Hindlimb muscle (tissue), 1 donor: ENCODE results near the gene POLR3A. TPM values are rescaled to one million over a fixed set of nuclear protein-coding genes. Genes with fewer than 3 reads are reported as not detected.

Source experiments
- DNase-seq: peaks from one replicate; pipeline ENCODE4 v3.0.0-alpha.2; 2013
- polyA plus RNA-seq: library from polyadenylated mRNA; unstranded; fragments of 120-200 nt; gene quantifications from one replicate; pipeline ENCODE4 v1.2.1, GENCODE V29; 2013; ENCODE audit not compliant: insufficient read length

Gene POLR3A
- polyA plus RNA-seq, 1 donor = 15.5 TPM

DNA sequence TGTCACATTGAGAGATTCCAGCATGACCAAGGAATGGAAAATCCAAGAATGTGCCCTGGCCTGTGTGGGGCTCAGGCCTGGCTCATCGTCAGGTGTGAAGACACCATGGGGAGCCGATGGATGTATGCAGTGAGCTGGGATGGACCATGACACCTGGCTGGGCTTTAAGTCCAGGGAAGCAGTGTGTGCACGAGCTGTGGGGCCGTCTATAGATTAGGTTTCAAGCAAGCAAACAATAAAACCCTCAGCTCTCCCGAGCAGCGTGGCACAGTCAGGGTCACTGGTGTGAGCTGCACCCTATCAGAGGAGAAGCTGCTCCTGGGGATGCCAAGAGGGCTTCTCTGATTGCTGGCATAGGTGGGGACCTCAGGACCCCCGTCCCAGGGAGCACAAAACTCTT, 52.3 kb downstream of the POLR3A start:
- no peak for DNase-seq

DNA sequence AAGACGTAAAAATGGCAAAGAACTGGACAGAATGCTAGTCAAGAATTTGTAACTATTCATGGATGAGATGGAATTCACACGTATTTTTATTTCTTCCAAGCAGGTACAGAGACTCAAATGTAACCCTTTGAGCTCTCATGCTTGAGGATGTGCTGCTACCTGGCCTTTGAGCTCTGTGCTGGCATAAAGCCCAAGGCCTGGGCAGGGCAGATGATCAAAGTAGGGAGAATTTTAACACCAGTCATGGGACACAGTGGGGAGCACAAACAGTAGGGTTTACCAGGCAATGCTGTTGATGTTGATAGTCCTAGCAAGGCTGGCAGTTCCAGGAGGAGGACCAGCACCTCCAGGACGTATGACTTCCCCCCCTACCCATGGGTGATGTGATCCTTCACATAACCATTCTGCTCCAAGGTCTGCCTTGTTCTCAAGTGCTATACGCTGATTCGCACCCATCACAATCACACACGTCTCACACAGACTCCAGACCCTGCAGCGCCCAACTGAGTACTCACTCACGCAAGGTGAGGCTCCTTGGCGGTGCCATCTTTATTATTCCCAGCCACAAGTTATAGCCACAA, 54.1 kb downstream of the POLR3A start:
- no peak for DNase-seq

DNA sequence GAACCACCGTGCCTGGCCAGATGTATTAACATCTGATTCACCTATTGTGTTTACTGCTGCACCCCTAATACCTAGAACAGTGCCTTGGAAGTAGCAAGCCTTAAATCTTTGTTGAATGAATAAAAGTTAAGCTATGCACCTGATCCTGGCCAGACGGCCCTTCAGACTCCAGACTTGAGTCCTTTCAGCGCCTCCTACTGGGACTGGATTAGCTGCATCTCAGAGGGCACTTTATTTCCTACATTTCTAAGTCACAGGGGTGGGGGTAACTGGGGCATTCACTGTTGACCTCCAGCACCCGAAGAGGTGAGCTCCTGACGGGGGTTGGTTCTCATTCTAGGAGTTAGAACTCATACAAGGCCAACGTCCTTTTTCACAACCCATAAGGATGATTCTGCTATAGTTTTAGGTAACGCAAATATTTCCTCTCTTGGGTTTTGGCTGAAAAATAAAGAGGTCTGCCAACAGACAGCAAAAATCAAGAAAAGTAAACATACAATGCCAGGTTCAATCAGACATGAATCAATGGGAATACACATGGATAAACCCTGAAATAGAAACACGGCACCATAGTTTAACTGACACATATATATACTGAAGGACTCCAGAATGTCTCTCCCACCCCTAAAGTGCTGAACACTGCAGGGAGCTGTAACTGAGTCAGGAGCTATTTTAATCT, 54.8 kb downstream of the POLR3A start:
- DNase-seq = no peak

- no peak for DNase-seq
Observed at GRCh38 chr10:77973276-77973675, 56.0 kb downstream of the POLR3A start.

GRCh38 chr10:77972148-77972547, 57.2 kb downstream of the POLR3A start:
- DNase-seq = no peak

DNA sequence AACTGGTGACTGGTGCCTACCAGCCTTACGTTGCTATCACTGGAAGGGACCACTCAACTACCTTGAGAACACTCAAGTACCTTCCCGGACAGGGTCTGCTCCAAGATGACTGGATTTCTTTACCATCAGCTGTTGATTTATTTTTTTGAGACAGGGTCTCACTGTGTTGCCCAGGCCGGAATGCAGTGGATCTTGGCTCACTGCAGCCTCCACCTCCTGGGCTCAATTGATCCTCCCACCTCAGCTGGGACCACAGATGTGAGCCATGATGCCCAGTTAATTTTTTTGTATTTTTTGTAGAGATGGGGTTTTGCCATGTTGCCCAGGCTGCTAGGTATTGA, 57.5 kb downstream of the POLR3A start:
- DNase-seq = no peak

- peak; percentile 86 for DNase-seq
Observed at GRCh38 chr10:77970869-77971803, 58.2 kb downstream of the POLR3A start.

DNA sequence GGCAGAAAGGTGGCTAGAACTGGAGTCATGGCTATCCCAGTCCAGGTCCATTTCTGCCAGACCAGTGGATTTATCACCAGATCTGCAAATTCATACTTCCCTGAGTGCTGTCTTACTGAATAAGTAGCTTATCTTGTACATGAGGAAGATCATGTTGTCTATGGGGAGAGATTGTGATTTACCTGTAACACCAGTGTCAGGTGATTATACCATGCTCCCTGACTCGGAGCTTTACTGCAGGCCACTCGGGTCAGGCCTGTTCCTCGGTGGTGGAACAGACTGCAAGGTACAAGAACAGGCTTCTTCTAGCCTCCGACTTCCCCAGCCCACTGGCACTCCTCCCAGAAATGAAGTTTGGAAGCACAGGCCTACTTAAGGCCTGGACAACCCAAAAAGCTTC, 60.2 kb downstream of the POLR3A start:
- peak; percentile 74 for DNase-seq

- DNase-seq = peak; percentile 46
Observed at GRCh38 chr10:77967611-77968022, 61.7 kb downstream of the POLR3A start.

GRCh38 chr10:77965294-77965693, 64.0 kb downstream of the POLR3A start:
- no peak for DNase-seq

GRCh38 chr10:77964811-77965210, 64.5 kb downstream of the POLR3A start:
- no peak for DNase-seq

DNA sequence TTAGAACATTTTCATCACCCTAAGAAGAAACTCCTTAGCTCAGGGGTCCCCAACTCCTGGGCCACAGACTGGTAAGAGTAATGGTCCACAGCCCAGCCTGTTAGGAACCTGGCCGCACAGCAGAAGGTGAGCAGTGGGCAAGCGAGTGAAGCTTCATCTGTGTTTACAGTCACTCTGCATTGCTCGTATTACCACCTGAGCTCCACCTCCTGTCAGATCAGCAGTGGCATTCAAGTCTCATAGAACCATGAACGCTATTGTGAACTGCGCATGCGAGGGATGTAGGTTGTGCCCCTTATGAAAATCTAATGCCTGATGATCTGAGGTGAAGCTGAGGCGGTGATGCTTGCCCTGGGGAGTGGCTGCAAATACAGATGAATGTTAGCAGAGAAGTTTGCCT, 65.4 kb downstream of the POLR3A start:
- no peak for DNase-seq

- DNase-seq = no peak
Observed at GRCh38 chr10:77962350-77963146, 66.8 kb downstream of the POLR3A start.

DNA sequence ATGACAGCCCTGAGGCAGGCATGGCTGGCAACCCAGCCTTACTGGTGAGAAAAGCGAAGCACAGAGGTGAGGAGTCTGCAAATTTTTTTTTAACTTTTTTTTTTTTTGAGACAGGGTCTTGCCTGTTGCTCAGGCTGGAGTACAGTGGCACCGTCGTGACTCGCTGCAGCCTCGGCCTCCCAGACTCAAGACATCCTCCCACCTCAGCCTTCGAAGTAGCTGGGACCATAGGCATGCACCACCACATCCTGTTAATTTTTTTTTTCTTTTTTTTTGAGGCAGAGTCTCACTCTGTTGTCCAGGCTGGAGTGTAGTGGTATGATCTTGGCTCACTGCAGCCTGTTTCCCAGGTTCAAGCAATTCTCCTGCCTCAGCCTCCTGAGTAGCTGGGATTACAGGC, 67.6 kb downstream of the POLR3A start:
- DNase-seq = no peak

DNA sequence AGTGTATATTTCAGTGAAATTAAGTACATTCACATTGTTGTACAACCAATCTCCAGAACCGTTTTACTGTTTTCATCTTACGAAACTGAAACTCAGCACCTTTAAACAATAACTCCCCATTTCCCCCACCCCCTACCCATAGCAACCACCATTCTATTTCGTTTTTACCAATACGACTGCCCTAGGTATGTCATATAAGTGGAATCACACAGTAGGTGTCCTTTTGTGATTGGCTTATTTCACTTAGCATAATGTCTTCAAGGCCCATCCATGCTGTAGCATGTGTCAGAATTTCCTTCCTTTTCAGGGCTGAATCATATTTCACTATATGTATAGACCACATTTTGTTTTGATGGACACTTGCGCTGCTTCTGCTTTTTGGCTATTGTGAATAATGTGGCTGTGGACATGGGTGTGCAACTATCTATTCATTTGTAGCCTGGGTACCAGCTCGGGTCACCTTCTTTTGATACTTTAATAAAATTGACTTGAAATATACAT, 68.4 kb downstream of the POLR3A start:
- no peak for DNase-seq

GRCh38 chr10:77959887-77960455, 69.3 kb downstream of the POLR3A start:
- no peak for DNase-seq

DNA sequence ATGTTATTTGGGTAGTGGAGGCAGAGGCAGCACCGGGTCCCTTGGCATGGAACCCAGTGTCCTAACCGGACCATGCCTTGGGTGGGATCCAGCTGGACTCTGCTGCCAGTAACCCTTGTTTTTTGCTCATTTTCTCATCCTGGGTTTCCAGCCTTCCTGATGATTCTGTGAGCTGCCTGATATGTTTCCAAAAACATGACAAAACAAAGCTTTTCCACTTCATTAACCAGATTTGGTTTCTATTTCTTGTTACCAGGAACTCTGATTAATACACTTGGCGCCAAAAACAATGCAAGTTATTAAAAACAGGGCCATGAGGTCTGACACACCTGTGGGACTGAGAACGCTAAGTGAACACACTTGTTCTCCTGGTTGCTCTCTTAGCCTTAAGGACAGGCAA, 69.9 kb downstream of the POLR3A start:
- DNase-seq = no peak

DNA sequence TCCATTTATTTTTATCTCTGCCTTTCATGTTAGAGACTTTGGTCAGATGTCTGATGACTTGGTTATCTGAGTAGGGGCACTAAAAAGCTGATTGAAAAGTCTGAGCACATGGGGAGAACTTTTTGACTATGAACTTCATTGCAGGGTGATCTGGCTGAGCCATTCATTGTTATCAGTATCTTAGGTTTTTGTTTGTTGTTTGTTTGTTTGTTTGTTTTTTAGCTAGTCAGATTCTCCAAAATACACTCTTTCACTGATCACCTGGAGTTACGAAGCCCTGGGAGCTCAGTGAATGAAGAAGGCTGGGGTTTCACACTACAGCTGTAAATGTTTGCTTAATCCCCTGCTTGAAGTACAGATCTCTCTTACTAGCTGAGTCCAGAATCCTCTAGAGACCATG, 74.2 kb downstream of the POLR3A start:
- no peak for DNase-seq

GRCh38 chr10:77949167-77949566, 80.1 kb downstream of the POLR3A start:
- no peak for DNase-seq

GRCh38 chr10:77946084-77946483, 83.2 kb downstream of the POLR3A start:
- no peak for DNase-seq

DNA sequence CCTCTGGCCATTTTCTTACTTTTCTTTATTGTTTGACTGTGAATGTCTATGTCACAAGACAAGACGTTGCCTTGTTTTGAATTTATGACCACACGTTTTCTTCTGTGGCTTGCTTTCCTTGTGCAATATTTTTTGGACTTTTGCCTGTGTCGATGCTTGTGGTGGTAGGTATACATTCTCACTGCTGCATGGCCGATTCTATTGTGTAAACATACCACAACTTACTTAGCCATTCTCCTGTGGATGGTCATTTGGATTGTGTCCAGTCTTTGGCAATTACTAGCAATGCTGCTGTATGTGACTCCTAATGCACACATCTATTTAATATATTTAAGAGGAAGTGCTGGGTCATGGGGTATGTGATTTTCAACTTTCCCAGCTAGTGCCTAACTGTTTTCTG, 84.8 kb downstream of the POLR3A start:
- DNase-seq = no peak
